HepG2 (cell line): Measurements from ENCODE around the gene NAPEPLD. TPM values are rescaled to one million over a fixed set of nuclear protein-coding genes. Genes with fewer than 3 reads are reported as not detected.

Experiments used
- ATAC-seq: fragments of 200-7000 bp; cut with Tn5 transposase; 3 replicates; pipeline ENCODE4 v1.9.1; 2020; ENCODE audit warnings: mild to moderate bottlenecking, moderate library complexity
- BruUV-seq: library from RNA; stranded (reverse); fragments of 400-500 nt; replicated peaks from 2 replicates; lab custom pipeline; 2021; lab: Mats Ljungman, UMichigan
- CTCF ChIA-PET: fragments of 300-600 bp; formaldehyde crosslinking; extraction: SDS; loops from one replicate; lab custom pipeline; 2021; ENCODE audit warnings: low total read pairs, inconsistent platforms, low intra/inter-chr PET ratio; lab: Yijun Ruan, JAX
- POLR2A ChIA-PET: fragments of 350-600 bp; sonication (Branson Sonifier 250); formaldehyde crosslinking; loops from one replicate; lab custom pipeline; 2020; ENCODE audit warnings: antibody characterized with exemption, inconsistent platforms; lab: Yijun Ruan, JAX
- DNase-seq: peaks from one replicate; pipeline ENCODE4 v3.0.0-alpha.2; 2015; ENCODE audit warnings: low spot score
- FAIRE-seq: peaks from 3 replicates; lab custom pipeline; 2011; peaks lifted over from hg19 to GRCh38; lab: Jason Lieb, UNC
- H2AFZ ChIP-seq: one replicate; pipeline ENCODE4 v1.6.1; 2011; ENCODE audit warnings: low read length, inconsistent platforms
- H3K27ac ChIP-seq: fragments of 300-600 bp; 3 replicates; pipeline ENCODE4 v1.8.0; 2011; ENCODE audit warnings: mixed run types, mild to moderate bottlenecking, mixed read lengths, low read length, inconsistent platforms; ENCODE audit not compliant: insufficient read depth; ENCODE audit errors: extremely low read length
- H3K27me3 ChIP-seq, 2 experiments: fragments of 200-600 bp in 1 of 2; 2 replicates in 1 of 2; 3 replicates in 1 of 2; pipeline versions ENCODE4 v1.6.0 to v1.8.0; 2011; ENCODE audit warnings: low read length in 2 of 2, mild to moderate bottlenecking in 2 of 2, moderate library complexity in 2 of 2, inconsistent platforms in 1 of 2; ENCODE audit not compliant: insufficient read depth in 2 of 2, control insufficient read depth in 1 of 2
- H3K36me3 ChIP-seq, 2 experiments: fragments of 200-600 bp in 1 of 2; replicated peaks in 1 of 2; 2 replicates in 1 of 2; 3 replicates in 1 of 2; pipeline versions ENCODE4 v1.5.1 to v1.8.0; 2011; ENCODE audit warnings: low read length in 2 of 2, inconsistent platforms in 1 of 2; ENCODE audit not compliant: insufficient read depth in 2 of 2, control insufficient read depth in 1 of 2
- H3K4me1 ChIP-seq: 2 replicates; pipeline ENCODE4 v1.5.1; 2012; ENCODE audit warnings: low read length, inconsistent platforms; ENCODE audit not compliant: insufficient read depth
- H3K4me2 ChIP-seq: 2 replicates; pipeline ENCODE4 v1.6.0; 2011; ENCODE audit warnings: low read depth, low read length, inconsistent platforms
- H3K4me3 ChIP-seq, 3 experiments: fragments of 200-600 bp in 1 of 3; sonication (generic), shearing (Covaris generic) in 1 of 3; replicated peaks in 1 of 3; 2 replicates each; pipeline ENCODE4 v1.5.1; 2011 to 2016; ENCODE audit warnings: low read length in 3 of 3, inconsistent platforms in 2 of 3, low read depth in 2 of 3, mild to moderate bottlenecking in 2 of 3, control low read depth in 1 of 3, mixed read lengths in 1 of 3; ENCODE audit not compliant: insufficient read depth in 1 of 3
- H3K79me2 ChIP-seq: one replicate; pipeline ENCODE4 v1.6.1; 2011; ENCODE audit warnings: low read length, inconsistent platforms; ENCODE audit not compliant: insufficient read depth
- H3K9ac ChIP-seq: 2 replicates; pipeline ENCODE4 v1.6.0; 2011; ENCODE audit warnings: mild to moderate bottlenecking, low read depth, low read length, inconsistent platforms; ENCODE audit not compliant: insufficient read depth
- H3K9me3 ChIP-seq: 2 replicates; pipeline ENCODE4 v1.5.1; 2012; ENCODE audit warnings: mild to moderate bottlenecking, low read length
- H4K20me1 ChIP-seq: 2 replicates; pipeline ENCODE4 v1.6.0; 2011; ENCODE audit warnings: inconsistent platforms, mild to moderate bottlenecking, low read length, moderate library complexity; ENCODE audit not compliant: insufficient read depth
- CEBPG ChIP-seq: IDR thresholded peaks from 2 replicates; pipeline ENCODE4 v1.6.1; 2016
- EP300 ChIP-seq, 3 experiments: sonication (generic) in 1 of 3; formaldehyde crosslinking in 1 of 3; IDR thresholded peaks; 2 replicates each; pipeline versions ENCODE4 v1.5.1 to v1.6.1; 2011 to 2020; ENCODE audit warnings: low read depth in 2 of 3, low read length in 2 of 3, borderline replicate concordance in 1 of 3, improper control_type of control experiment in 1 of 3, mild to moderate bottlenecking in 1 of 3, missing genetic modification reagents in 1 of 3, moderate library complexity in 1 of 3
- GATA4 ChIP-seq: sonication (generic); IDR thresholded peaks from 2 replicates; pipeline ENCODE4 v1.6.1; 2016; ENCODE audit warnings: antibody characterized with exemption, low read depth, borderline replicate concordance
- KLF15 ChIP-seq: sonication (generic); formaldehyde crosslinking; IDR thresholded peaks from 2 replicates; pipeline ENCODE4 v1.8.1; 2023; ENCODE audit warnings: borderline replicate concordance, mild to moderate bottlenecking, inconsistent platforms, missing genetic modification reagents, mixed read lengths
- LCORL ChIP-seq, 2 experiments: fragments of 450-650 bp in 1 of 2; sonication (generic) in 1 of 2; formaldehyde crosslinking in 1 of 2; IDR thresholded peaks; 2 replicates each; pipeline versions ENCODE4 v1.5.0 to v1.6.1; 2017 to 2020; ENCODE audit warnings: antibody characterized with exemption in 1 of 2, missing genetic modification reagents in 1 of 2
- NFRKB ChIP-seq: fragments of 450-650 bp; IDR thresholded peaks from 2 replicates; pipeline ENCODE4 v1.6.1; 2017
- POLR2A ChIP-seq, 2 experiments: IDR thresholded peaks; 2 replicates each; pipeline ENCODE4 v1.6.1; 2011; ENCODE audit warnings: low read depth in 2 of 2, low read length in 2 of 2, mild to moderate bottlenecking in 1 of 2, moderate library complexity in 1 of 2; ENCODE audit not compliant: insufficient read depth in 1 of 2
- POLR2G ChIP-seq: fragments of 200-400 bp; formaldehyde crosslinking; IDR thresholded peaks from 2 replicates; pipeline ENCODE4 v1.6.1; 2018; ENCODE audit warnings: mild to moderate bottlenecking, low read depth, low read length, moderate library complexity
- SALL2 ChIP-seq: sonication (generic); formaldehyde crosslinking; IDR thresholded peaks from 2 replicates; pipeline ENCODE4 v1.8.1; 2023; ENCODE audit warnings: mild to moderate bottlenecking, missing genetic modification reagents, inconsistent platforms
- SMARCE1 ChIP-seq: fragments of 450-650 bp; IDR thresholded peaks from 2 replicates; pipeline ENCODE4 v1.6.1; 2017; ENCODE audit warnings: borderline replicate concordance
- SSRP1 ChIP-seq: IDR thresholded peaks from 2 replicates; pipeline ENCODE4 v1.6.1; 2016; ENCODE audit warnings: control low read depth
- ZNF33A ChIP-seq: sonication (generic); formaldehyde crosslinking; IDR thresholded peaks from 2 replicates; pipeline ENCODE4 v1.5.1; 2020; ENCODE audit warnings: missing genetic modification reagents, mild to moderate bottlenecking, moderate library complexity, borderline replicate concordance
- ZNF619 ChIP-seq: sonication (generic); formaldehyde crosslinking; IDR thresholded peaks from 2 replicates; pipeline ENCODE4 v1.4.0; 2020; ENCODE audit warnings: mild to moderate bottlenecking, missing genetic modification reagents
- WGBS: methylation state at CpG from one replicate; pipeline ENCODE4 v1.1.6; 2017; ENCODE audit warnings: low lambda C conversion rate; 5-methylcytosine and 5-hydroxymethylcytosine counted together
- in situ Hi-C: cut with HindIII; loops from 2 replicates; pipeline ENCODE4 v1.10.0; 2017; ENCODE audit warnings: low pct_unique_long_range_greater_than_20kb; ENCODE audit not compliant: extremely low pct_ligation_motif_present
- intact Hi-C: fragments of 100-400 bp; cut with micrococcal nuclease; formaldehyde crosslinking; loops from one replicate; pipeline ENCODE4 v1.10.0; 2022; ENCODE audit not compliant: unreplicated experiment
- polyA plus RNA-seq, 8 experiments: library from polyadenylated mRNA; depleted of rRNA in 3 of 8; stranded (reverse) in 7 of 8; unstranded in 1 of 8; fragments of >200 nt; fragmentation: Illumina TruSeq in 4 of 8; extraction: Trizol in 4 of 8; gene quantifications; 2 replicates each; pipeline versions ENCODE4 v1.2.1 to v1.2.3, GENCODE V29; 2011 to 2016; ENCODE audit warnings: low read depth in 4 of 8, missing spikeins in 1 of 8, mixed read lengths in 1 of 8; ENCODE audit not compliant: insufficient read depth in 1 of 8
- total RNA-seq, 5 experiments: library from RNA; depleted of rRNA; stranded (reverse); fragments of >200 nt; fragmentation: Illumina TruSeq; extraction: Trizol; gene quantifications; 2 replicates each; pipeline ENCODE4 v1.2.3, GENCODE V29; 2016; ENCODE audit warnings: low read depth in 1 of 5
- TF ChIP-seq, protein P1 (sequence below): sonication (generic); formaldehyde crosslinking; IDR thresholded peaks from 2 replicates; pipeline ENCODE4 v1.4.0; 2020; ENCODE audit warnings: mild to moderate bottlenecking, missing genetic modification reagents
- TF ChIP-seq, protein P2 (sequence below): sonication (generic); formaldehyde crosslinking; IDR thresholded peaks from 2 replicates; pipeline ENCODE4 v1.4.0; 2020; ENCODE audit warnings: mild to moderate bottlenecking, low read depth, missing genetic modification reagents
- TF ChIP-seq, protein P3 (sequence below): IDR thresholded peaks from 2 replicates; pipeline ENCODE4 v1.4.0; 2020; ENCODE audit warnings: mild to moderate bottlenecking, missing genetic modification reagents

NAPEPLD gene
- total and polyA plus RNA-seq, 2 of the 13 experiments (the other 11 are each of a cell fraction or from before 2014, with no cell fraction given) = 3.4 to 5.6 TPM

DNA sequence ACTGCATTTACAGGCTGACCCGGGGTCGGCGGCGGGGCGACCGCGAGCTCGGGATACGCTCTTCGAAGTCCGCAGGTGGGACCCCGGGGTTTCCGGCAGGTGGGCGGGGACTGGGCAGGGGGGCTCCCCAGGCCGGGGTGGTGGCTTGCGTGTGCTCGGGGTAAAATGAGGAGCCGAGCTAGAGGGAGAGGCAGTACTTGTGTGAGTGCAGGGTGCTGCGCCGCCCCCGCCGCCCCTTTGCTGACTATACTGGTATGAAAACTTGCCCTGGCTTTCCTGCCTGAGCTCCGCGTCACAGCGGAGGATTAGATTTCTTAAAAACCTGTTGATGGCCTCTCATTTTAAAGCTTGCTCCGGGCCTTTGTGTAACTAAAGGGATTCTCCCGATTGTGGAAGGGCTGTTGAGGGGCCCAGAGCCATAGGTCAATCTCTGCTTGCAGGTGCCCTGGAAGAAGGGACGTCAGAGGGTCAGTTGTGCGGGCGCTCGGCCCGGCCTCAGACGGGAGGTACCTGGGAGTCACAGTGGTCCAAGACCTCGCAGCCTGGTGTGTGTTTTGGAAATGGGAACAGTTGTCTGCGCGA, 73.5 kb downstream of the NAPEPLD start (continued):
- TF ChIP-seq, protein P1, sequence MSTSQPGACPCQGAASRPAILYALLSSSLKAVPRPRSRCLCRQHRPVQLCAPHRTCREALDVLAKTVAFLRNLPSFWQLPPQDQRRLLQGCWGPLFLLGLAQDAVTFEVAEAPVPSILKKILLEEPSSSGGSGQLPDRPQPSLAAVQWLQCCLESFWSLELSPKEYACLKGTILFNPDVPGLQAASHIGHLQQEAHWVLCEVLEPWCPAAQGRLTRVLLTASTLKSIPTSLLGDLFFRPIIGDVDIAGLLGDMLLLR (CRISPR knock-in tag) = no peak
- TF ChIP-seq KLF15 = 0 out of 2 replicates have a peak, but pooled peaks have one; percentile 15
- TF ChIP-seq SSRP1 = no peak
- TF ChIP-seq CEBPG (CRISPR knock-in tag) = no peak
- no peak for TF ChIP-seq ZNF619
- peak in 1 of 2 experiments; percentile 2; a peak in 2 of 4 replicates for TF ChIP-seq POLR2A (IDR thresholded peaks at IDR 0.05; ENCODE audit: insufficient read depth in 1 of 2, low read depth in 2 of 2, low read length in 2 of 2)
- TF ChIP-seq, protein P2, sequence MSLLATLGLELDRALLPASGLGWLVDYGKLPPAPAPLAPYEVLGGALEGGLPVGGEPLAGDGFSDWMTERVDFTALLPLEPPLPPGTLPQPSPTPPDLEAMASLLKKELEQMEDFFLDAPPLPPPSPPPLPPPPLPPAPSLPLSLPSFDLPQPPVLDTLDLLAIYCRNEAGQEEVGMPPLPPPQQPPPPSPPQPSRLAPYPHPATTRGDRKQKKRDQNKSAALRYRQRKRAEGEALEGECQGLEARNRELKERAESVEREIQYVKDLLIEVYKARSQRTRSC = no peak
- TF ChIP-seq NFRKB = no peak
- no peak; the same call in none of the 2 replicates for TF ChIP-seq POLR2G
- no peak for TF ChIP-seq LCORL (IDR thresholded peaks at IDR 0.05)
- no peak for TF ChIP-seq LCORL (CRISPR knock-in tag; IDR thresholded peaks at IDR 0.05)
- TF ChIP-seq SALL2 (CRISPR knock-in tag) = 0 out of 2 replicates have a peak, but pooled peaks have one; percentile 7

DNA sequence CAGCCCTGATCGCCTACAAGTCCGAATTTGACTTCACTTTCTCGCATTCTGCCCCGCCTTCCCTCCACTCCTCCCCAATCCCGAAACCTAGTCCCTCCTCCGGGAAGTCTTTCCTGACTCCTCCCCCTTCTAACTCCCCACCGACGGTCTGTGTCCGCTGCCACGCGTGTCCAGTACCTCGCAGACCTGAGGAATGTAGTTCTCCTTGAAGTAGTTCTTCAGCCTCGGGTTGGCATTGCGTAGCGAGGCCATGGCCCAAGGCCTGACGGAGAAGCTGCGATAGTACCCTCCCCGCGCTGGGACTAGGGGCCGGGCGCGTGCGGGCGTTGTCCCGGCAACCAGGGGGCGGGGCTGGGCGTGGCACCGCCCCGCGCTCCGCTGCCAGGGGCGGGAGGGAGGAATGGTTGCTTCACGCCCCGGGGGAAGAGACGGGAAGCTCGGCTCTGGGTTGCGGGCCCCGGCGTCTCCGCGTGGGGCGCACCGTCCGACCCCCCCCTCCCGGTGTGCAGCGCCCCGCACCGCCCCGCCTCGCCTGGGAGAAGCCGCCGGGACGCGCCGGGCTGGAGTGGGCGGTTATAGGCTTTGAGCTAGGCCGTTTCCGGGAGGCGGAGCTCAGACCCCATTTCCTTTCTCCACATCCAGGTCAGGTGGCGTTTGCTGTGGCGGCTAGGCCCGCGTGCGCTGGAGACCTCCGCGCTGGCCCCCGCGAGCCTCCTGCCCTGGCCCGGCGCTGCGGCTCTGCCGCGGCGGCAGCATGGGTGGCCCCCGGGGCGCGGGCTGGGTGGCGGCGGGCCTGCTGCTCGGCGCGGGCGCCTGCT, 74.2 kb downstream of the NAPEPLD start, which contains the start of the genes ARMC10 and FBXL13:
TSS of gene ARMC10 (plus strand) at position 622 of the 818 bp plus-strand sequence. CDS start at position 755, 133 bp downstream.
TSS of gene FBXL13 (minus strand) at position 278 of the 818 bp plus-strand sequence.
- peak; percentile 42 for FAIRE-seq
- TF ChIP-seq ZNF33A (CRISPR knock-in tag) = no peak
- TF ChIP-seq EP300 (IDR thresholded peaks at IDR 0.05; ENCODE audit: low read depth in 2 of 2, low read length in 2 of 2) = no peak
- TF ChIP-seq EP300 (CRISPR knock-in tag; IDR thresholded peaks at IDR 0.05; ENCODE audit: borderline replicate concordance) = no peak; the same call in 1 of the 2 replicates
- TF ChIP-seq GATA4 = no peak
- no peak for TF ChIP-seq SMARCE1
- TF ChIP-seq, protein P3, sequence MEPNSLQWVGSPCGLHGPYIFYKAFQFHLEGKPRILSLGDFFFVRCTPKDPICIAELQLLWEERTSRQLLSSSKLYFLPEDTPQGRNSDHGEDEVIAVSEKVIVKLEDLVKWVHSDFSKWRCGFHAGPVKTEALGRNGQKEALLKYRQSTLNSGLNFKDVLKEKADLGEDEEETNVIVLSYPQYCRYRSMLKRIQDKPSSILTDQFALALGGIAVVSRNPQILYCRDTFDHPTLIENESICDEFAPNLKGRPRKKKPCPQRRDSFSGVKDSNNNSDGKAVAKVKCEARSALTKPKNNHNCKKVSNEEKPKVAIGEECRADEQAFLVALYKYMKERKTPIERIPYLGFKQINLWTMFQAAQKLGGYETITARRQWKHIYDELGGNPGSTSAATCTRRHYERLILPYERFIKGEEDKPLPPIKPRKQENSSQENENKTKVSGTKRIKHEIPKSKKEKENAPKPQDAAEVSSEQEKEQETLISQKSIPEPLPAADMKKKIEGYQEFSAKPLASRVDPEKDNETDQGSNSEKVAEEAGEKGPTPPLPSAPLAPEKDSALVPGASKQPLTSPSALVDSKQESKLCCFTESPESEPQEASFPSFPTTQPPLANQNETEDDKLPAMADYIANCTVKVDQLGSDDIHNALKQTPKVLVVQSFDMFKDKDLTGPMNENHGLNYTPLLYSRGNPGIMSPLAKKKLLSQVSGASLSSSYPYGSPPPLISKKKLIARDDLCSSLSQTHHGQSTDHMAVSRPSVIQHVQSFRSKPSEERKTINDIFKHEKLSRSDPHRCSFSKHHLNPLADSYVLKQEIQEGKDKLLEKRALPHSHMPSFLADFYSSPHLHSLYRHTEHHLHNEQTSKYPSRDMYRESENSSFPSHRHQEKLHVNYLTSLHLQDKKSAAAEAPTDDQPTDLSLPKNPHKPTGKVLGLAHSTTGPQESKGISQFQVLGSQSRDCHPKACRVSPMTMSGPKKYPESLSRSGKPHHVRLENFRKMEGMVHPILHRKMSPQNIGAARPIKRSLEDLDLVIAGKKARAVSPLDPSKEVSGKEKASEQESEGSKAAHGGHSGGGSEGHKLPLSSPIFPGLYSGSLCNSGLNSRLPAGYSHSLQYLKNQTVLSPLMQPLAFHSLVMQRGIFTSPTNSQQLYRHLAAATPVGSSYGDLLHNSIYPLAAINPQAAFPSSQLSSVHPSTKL (CRISPR knock-in tag) = peak; percentile 15; the same call in 1 of the 2 replicates

More for the DNA sequence above, 74.2 kb downstream of the NAPEPLD start, which contains the start of the genes ARMC10 and FBXL13:
- Histone ChIP-seq H3K4me3 (peak within 1 kb of the TSS; percentile 80 to 93 (median 91)), H3K4me2 (peak within 1 kb of the TSS; percentile 95), H3K27me3 (no peaks in the 10 kb centered on the region; a peak in 1 of 5 replicates), H3K79me2 (peaks cover 21% of the 10 kb centered on the region), H3K9ac (peak within 1 kb of the TSS; percentile 78), H3K27ac (peak within 1 kb of the TSS; percentile 76), H3K9me3 (no peaks in the 10 kb centered on the region), H2AFZ (peak within 1 kb of the TSS; percentile 74), H3K36me3 (no peaks in the 10 kb centered on the region; a peak in 1 of 5 replicates), H4K20me1 (no peaks in the 10 kb centered on the region), H3K4me1 (peaks cover 22% of the 10 kb centered on the region)
- ChIA-PET CTCF (no interaction called here), POLR2A (interaction anchor here (0.6 to 2.3 kb wide), 13 partner anchors 9 to 1939 kb away, joined by 3 to 17 read pairs (median 6); partner anchors contain the start of genes FAM185A and NAPEPLD)
- DNase-seq (peak; percentile 88), ATAC-seq (peak; percentile 95)
- intact Hi-C loops (loop anchor here (1.0 kb wide), 1 partner anchor 75 kb away; the partner anchor contains the start of gene NAPEPLD), in situ Hi-C loops (loop anchor here (25.0 kb wide), 1 partner anchor 312 kb away; no protein-coding TSS in a partner anchor)
- BruUV-seq = no TSS peak
- WGBS = 0% methylated on average over 21 of the region's 83 CpGs
